Stimulated activated CD4-positive, alpha-beta T cell treated with anti-CD3 and anti-CD28 coated beads, Interleukin-4, amount 100 ng/mL, for 1 hour (primary cell): ENCODE results near the gene TESK2.

ENCODE experiments used
- DNase-seq: peaks from one replicate; pipeline ENCODE4 v3.0.0-alpha.2; 2020

TESK2 gene

GRCh38 chr1:45465277-45465676 lies 25.7 kb downstream of the TESK2 start:
- no peak for DNase-seq

GRCh38 chr1:45458894-45459293 lies 32.1 kb downstream of the TESK2 start:
- DNase-seq: no peak

- DNase-seq: no peak
These were observed 34.4 kb downstream of the TESK2 start for GRCh38 chr1:45456531-45456930.

GRCh38 chr1:45455162-45455561 lies 35.8 kb downstream of the TESK2 start:
- DNase-seq: no peak

DNA sequence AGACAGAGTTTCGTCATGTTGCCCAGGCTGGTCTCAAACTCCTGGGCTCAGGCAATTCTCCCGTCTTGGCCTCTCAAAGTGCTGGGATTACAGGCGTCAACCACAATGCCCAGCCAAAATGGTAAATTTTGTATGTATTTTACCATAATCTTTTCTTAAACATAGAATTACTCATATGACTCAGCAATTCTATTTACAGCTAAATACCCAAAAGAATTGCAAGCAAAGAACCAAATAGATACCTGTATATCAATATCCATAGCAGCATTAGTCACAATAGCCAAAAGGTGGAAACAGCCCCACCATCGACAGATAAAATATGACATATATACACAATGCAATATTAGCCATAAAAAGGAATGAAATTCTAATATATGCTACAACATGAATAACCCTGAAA lies 36.5 kb downstream of the TESK2 start:
- DNase-seq: no peak

DNA sequence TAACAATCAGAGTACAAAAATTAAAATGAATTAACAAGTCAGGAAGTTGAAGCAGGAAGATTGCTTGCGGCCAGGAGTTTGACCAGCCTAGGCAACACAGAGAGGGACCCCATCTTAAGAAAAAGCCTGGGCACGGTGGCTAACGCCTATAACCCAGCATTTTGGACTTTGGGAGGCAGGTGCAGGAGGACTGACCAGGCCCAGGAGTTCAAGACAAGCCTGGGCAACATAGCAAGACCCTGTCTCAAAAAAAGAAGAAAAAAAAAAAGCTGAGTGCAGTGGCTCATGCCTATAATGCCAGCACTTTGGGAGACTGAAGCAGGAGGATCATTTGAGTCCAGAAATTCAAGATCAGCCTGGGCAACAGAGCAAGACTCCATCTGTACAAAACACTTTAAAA lies 38.5 kb downstream of the TESK2 start:
- no peak for DNase-seq

- no peak for DNase-seq
These were observed 42.6 kb downstream of the TESK2 start for GRCh38 chr1:45448357-45448756.

DNA sequence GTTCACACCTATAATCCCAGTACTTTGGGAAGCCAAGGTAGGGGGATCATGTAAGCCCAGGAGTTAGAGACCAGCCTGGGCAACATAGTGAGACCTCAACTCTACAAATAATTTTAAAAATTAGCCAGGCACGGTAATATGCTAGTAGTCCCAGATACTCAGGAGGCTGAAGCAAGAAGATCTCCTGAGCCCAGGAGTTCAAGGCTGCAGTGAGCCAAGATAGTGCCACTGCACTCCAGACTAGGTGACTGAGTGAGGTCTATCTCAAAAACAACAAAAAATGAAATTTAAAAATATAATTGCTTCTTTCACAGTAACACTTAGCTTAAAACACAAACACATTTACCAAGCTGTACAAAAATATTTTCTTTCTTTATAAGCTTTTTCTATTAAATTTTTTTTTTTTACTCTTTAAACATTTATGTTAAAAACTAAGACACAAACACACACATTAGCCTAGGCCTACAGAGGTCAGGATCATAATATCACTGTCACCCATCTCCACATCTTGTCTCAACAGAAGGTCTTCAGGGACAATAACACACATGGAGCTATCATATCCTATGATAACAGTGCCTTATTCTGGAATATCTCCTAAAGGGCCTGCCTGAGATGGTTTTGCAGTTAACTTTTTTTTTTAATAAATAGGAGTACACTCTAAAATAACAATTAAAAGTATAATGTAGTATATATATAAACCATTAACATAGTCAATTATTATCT lies 43.9 kb downstream of the TESK2 start:
- no peak for DNase-seq

DNA sequence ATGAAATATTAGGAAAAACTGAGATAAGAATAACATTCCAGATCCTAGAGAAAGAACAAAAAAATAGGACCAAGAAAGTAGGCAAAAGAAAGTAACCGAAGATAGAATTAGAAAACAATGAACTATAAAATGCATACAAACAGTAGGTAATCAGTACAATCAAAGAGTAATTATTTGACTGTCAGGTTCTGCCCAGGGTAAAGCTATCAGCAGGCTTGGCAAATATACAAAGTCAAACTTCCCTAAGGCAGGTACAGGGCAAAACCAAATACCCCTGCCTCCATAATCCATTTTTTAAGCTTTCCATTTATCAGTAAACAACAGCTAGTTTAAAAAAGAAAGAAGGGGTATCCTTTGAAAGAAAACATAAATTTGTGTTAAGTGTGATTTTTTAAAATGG lies 44.4 kb downstream of the TESK2 start:
- no peak for DNase-seq

DNA sequence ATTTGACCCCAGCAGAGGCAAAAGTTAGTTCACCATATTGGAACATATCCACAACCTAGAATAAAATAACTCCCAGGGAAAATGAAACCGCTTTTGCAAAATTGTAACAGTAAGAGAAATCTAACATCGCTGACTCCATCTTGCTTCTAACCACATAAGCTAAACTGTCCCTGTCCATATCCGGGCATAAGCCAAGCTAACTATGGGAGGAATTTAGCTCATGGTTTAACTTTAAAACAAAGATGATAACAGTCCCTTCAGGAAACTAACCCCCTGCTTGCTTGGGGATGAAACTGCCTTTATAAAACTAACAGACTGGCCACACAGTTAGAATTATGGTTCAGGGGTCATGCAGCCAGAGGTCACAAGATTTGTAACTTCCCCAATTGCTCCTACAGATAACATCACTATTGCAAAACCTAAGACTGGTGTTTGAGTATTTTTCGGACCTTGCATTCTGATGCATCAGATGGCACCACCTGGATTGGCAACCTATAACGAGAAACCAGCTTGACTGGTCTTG lies 46.3 kb downstream of the TESK2 start:
- DNase-seq: no peak

- no peak for DNase-seq
These were observed 47.1 kb downstream of the TESK2 start for GRCh38 chr1:45443580-45444446.

DNA sequence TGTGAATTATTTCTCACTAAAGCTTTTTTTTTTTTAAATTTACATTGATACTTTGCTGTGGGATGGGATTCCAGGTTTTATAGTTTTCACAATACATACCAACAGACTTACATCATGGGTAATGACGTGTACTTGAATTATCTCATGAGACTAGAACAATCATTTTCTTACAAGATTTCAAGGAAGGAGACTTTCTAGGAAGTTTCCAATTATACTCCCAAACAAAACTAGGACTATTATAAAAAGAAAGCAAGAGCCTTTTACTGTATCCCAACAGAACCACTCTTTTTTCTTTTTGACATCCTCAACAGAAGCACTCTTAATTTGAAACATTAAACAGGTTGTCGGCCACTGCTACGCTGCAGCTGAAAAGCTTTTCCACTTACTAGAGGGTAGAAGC lies 48.7 kb downstream of the TESK2 start:
- no peak for DNase-seq

DNA sequence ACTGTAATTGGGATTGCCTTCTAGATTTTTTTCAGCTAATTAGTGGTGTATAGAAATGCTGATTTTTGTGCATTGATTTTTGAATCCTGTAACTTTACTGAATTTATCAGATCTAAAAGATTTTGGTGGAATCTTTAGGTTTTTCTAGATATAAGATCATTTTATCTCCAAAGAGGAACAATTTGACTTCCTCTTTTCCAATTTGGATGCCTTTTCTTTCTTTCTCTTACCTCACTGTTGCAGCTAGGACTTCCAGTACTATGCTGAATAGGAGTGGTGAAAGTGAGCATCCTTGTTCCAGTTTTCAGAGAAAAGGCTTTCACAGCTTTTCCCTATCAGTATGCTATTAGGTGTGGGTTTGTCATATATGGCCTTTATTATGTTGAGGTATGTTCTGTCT lies 53.6 kb downstream of the TESK2 start:
- no peak for DNase-seq

- no peak for DNase-seq
These were observed 60.5 kb downstream of the TESK2 start for GRCh38 chr1:45430490-45430889.

DNA sequence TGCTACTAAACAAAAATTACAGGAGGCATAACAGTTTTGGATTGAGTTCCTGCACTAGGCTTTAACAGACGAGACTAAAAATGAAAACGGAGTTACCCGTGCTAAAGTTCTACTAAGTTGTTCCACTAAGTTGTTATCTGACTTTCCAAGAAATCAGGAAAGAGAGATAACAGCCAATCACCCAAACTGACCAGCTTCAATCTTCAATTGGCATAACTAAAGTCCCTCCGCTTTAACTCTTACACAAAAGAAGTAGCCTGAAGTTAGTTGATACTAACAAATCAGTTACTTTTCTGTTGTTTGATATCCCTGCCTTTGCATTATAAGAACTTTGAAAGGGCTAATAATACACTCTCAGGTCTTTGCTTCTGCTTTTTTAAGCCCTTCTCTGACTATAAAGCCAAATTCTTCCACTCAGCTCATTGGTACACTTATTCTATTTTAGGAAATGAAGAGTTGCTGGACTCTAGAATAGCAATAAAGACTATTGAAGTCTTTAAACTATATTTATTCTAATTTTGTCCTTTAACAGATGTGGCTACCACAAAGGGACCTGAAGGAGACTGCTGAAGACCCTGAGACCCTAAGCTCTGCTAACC lies 61.3 kb downstream of the TESK2 start:
- DNase-seq: no peak

DNA sequence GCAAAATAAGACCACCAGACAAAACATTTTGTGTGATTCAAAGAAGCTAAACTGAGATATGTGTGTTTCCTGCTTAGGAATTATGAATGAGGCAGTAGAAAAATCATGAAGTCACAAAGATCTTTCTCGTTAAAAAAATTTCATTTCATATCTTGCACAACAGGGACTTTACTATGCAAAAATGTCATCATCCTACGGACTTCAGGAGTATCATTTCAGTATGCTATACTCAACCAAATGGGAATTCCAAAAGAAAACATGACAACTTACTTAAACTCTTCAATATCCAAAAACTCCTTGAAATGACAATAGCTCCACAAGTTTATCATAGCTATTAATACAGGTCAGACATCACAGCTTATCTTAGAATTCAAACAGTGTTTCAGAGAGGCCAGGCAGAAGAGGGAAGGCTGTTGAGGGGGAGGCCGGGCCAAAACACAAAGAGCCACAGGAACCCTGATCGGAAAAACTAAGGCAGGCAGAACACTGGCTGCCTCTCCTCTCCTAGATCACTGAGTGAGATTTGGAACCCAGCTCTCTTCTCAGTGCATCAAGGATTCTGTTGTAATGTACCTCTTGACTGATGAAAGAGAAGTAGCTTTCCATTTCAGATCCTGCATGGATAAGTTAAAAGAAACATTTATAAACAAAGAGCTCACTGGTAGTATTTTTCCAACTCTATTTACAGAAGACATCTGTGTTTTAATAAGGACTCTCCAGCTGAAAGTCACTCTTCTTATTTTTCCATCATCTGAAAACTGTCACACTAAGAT lies 66.9 kb downstream of the TESK2 start:
- DNase-seq: no peak

DNA sequence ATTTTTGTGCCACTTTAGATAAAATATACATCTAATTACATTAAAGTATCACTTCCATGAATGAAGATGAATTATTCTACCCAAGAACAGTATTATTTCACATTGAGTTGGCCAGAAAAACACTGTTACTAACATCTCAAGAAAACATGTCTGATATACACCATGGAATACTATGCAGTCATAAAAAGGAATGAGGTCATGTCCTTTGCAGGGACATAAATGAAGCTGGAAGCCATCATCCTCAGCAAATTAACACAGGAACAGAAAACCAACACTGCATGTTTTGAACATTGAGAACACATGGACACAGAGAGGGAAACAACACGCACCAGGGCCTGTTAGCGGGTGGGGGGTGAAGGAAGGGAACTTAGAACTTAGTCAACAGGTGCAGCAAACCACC lies 69.0 kb downstream of the TESK2 start:
- DNase-seq: no peak

GRCh38 chr1:45414746-45415145 lies 76.2 kb downstream of the TESK2 start:
- no peak for DNase-seq

DNA sequence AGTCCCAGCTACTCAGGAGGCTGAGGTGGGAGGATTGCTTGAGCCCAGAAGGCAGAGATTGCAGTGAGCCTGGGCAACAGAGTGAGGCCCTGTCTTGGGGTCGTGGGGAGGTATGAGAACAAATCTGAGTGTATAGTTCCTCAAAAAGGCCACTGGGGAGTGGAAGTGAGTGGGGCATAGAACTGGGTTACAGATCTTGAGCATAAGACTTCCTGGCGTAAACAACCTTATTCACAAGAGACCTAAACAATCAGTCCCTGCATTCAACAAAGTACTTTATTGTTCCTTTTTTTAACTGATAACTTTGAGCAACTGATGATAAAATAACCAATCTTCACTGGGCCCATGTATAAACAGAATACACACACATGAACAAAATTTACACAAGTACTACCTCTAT lies 78.1 kb downstream of the TESK2 start:
- no peak for DNase-seq

DNA sequence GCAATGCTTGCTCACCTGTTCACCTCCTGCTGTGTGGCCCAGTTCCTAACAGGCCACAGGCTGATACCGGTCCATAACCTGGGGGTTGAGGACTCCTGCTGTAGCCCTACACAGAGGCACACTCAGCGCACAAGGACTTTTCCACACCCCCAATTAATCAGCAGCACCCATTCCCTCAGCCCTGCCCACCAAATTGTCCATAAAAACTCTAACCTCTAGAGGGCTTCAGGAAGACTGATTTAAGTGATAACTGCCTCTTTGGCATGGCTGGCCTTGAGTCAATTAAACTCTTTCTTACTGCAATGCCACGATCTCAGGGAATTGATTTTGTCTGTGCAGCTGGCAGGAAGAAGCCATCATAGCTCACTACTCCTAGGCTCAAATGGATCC lies 79.5 kb downstream of the TESK2 start:
- DNase-seq: no peak

DNA sequence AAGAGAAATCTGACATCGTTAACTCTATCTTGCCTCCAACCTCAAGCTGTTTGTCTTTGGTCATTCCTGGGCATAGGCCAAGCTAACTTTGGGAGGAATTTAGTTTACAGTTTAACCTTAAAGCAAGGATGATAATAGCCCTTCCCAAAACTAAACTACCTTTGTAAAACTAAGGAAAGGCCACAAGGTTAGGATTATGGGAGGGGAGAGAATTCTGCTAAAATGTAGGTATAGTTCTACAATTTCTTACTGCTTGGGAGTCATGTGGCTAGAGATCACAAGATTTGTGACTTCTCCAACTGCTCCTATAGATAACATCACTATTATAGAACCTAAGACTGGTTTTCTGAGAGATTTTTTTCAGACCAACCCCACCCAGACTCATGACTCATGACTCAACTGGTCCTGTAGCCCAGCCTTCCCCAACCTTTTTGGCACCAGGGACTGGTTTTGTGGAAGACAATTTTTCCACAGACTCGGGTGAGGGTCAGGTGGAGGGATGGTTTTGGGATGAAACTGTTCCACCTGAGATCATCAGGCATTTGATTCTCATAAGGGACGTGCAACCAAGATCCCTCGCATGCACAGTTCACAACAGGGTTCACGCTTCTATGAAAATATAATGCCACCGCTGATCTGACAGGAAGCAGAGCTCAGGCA lies 80.0 kb downstream of the TESK2 start:
- no peak for DNase-seq

DNA sequence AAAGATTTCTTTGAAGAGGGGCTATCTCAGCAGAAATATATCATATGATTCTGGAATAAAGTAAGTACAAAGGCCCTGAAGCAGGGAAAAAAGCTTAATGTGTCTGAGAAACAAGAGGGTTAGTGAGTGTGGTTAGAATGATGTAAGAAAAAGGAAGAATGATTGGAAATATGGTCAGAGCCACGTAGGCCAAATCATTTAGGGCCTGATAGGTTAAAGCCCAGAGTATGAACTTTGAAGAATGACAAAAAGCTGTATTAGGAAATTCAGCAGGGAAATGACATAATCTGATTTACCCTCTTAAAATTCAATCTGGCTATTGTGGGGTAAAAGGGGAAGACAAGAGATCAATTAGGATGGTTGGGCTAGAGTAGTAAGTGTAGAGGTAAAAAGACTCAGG lies 81.7 kb downstream of the TESK2 start:
- no peak for DNase-seq
